H1 (cell line): ENCODE data around the gene GNG13. TPM values are rescaled to one million over a fixed set of nuclear protein-coding genes. Genes with fewer than 3 reads are reported as not detected.
"Not testable (repeated sequence)": the region's sequence is repeated elsewhere in the genome, so short reads cannot be mapped to it uniquely, and the experiment has no call there.

ENCODE experiments used
- CTCF ChIA-PET: fragments of 300-600 bp; sonication (Branson Sonifier 250); formaldehyde crosslinking; loops from one replicate; lab custom pipeline; 2021; ENCODE audit not compliant: partially characterized antibody; lab: Charles Lee
- POLR2A ChIA-PET: fragments of 300-600 bp; sonication (Branson Sonifier 250); formaldehyde crosslinking; loops from one replicate; lab custom pipeline; 2021; ENCODE audit warnings: inconsistent platforms; ENCODE audit not compliant: partially characterized antibody; lab: Charles Lee
- DNase-seq, 2 experiments: peaks; one replicate each; pipeline versions ENCODE4 v3.0.0 to v3.0.0-alpha.2; 2010 to 2022; ENCODE audit warnings: low spot score in 2 of 2, low read depth in 1 of 2, mixed read lengths in 1 of 2
- FAIRE-seq: peaks from 2 replicates; lab custom pipeline; 2011; peaks lifted over from hg19 to GRCh38; lab: Jason Lieb, UNC
- H2AFZ ChIP-seq: 2 replicates; pipeline ENCODE4 v1.8.1; 2012; ENCODE audit warnings: low read length, inconsistent platforms
- H2AK5ac ChIP-seq: 2 replicates; pipeline ENCODE4 v1.6.1; 2013; ENCODE audit warnings: low read depth, low read length
- H2BK120ac ChIP-seq: replicated peaks from 2 replicates; pipeline ENCODE3; 2013; ENCODE audit warnings: low read depth, low read length, inconsistent platforms
- H2BK12ac ChIP-seq: 2 replicates; pipeline ENCODE4 v1.6.1; 2013; ENCODE audit warnings: low read depth, low read length
- H2BK15ac ChIP-seq: 2 replicates; pipeline ENCODE4 v1.6.1; 2013; ENCODE audit warnings: low read length
- H2BK20ac ChIP-seq: 2 replicates; pipeline ENCODE4 v1.6.1; 2013; ENCODE audit warnings: low read length
- H2BK5ac ChIP-seq: 2 replicates; pipeline ENCODE4 v1.6.1; 2013; ENCODE audit warnings: low read depth, low read length
- H3K14ac ChIP-seq: 2 replicates; pipeline ENCODE4 v1.6.1; 2013; ENCODE audit warnings: inconsistent platforms; ENCODE audit not compliant: insufficient read length
- H3K18ac ChIP-seq: 2 replicates; pipeline ENCODE4 v1.6.1; 2013; ENCODE audit warnings: low read length; ENCODE audit errors: extremely low read depth
- H3K23ac ChIP-seq: 2 replicates; pipeline ENCODE4 v1.6.1; 2013; ENCODE audit warnings: inconsistent platforms; ENCODE audit not compliant: insufficient read length
- H3K23me2 ChIP-seq: 2 replicates; pipeline ENCODE4 v1.6.1; 2013; ENCODE audit warnings: low read depth, low read length
- H3K27ac ChIP-seq: 2 replicates; pipeline ENCODE4 v1.6.1; 2011; ENCODE audit warnings: low read depth, low read length, inconsistent platforms
- H3K27me3 ChIP-seq, 4 experiments: replicated peaks in 1 of 4; 1 replicate in 1 of 4; 2 replicates in 3 of 4; pipeline versions ENCODE4 v1.6.1 to v1.8.1; 2011 to 2013; ENCODE audit warnings: low read length in 3 of 4, mild to moderate bottlenecking in 3 of 4, inconsistent platforms in 2 of 4, mixed read lengths in 2 of 4, moderate library complexity in 1 of 4; ENCODE audit not compliant: control insufficient read depth in 3 of 4, insufficient read depth in 3 of 4; ENCODE audit errors: extremely low read depth in 1 of 4
- H3K36me3 ChIP-seq, 4 experiments: 2 replicates each; pipeline versions ENCODE4 v1.6.1 to v1.8.1; 2011 to 2013; ENCODE audit warnings: mild to moderate bottlenecking in 4 of 4, low read length in 3 of 4, moderate library complexity in 2 of 4, control low read depth in 1 of 4, inconsistent platforms in 1 of 4; ENCODE audit not compliant: insufficient read depth in 4 of 4, control insufficient read depth in 2 of 4
- H3K4ac ChIP-seq: replicated peaks from 2 replicates; pipeline ENCODE3; 2013; ENCODE audit warnings: low read length, low read depth, mixed read lengths, inconsistent platforms; ENCODE audit not compliant: insufficient read length
- H3K4me1 ChIP-seq, 4 experiments: replicated peaks in 1 of 4; 1 replicate in 1 of 4; 2 replicates in 3 of 4; pipeline versions ENCODE4 v1.6.1 to v1.8.1; 2011 to 2013; ENCODE audit warnings: low read length in 3 of 4, inconsistent platforms in 2 of 4, mixed read lengths in 1 of 4; ENCODE audit not compliant: insufficient read depth in 4 of 4, control insufficient read depth in 3 of 4
- H3K4me2 ChIP-seq, 2 experiments: 2 replicates each; pipeline versions ENCODE4 v1.6.1 to v1.8.1; 2011 to 2013; ENCODE audit warnings: low read depth in 2 of 2, low read length in 2 of 2, control low read depth in 1 of 2, inconsistent platforms in 1 of 2, mild to moderate bottlenecking in 1 of 2; ENCODE audit not compliant: insufficient read depth in 1 of 2
- H3K4me3 ChIP-seq, 4 experiments: fragments of 200-600, 300-600 bp in 1 of 4; sonication (generic), shearing (Covaris generic), sonication (Bioruptor Twin) in 1 of 4; 2 replicates each; pipeline versions ENCODE4 v1.5.1 to v1.8.1; 2011 to 2016; ENCODE audit warnings: low read length in 4 of 4, low read depth in 3 of 4, control low read depth in 2 of 4, inconsistent platforms in 2 of 4, mild to moderate bottlenecking in 2 of 4, mixed read lengths in 1 of 4, moderate library complexity in 1 of 4; ENCODE audit not compliant: insufficient read depth in 2 of 4; ENCODE audit errors: extremely low read depth in 1 of 4
- H3K56ac ChIP-seq: replicated peaks from 2 replicates; pipeline ENCODE3; 2013; ENCODE audit warnings: low read depth, mild to moderate bottlenecking, mixed read lengths, low read length, inconsistent platforms; ENCODE audit not compliant: insufficient read length
- H3K79me1 ChIP-seq: 2 replicates; pipeline ENCODE4 v1.6.1; 2013; ENCODE audit warnings: low read depth, low read length, control low read depth
- H3K79me2 ChIP-seq, 2 experiments: 2 replicates each; pipeline versions ENCODE4 v1.6.1 to v1.8.1; 2012 to 2013; ENCODE audit warnings: low read length in 2 of 2, mild to moderate bottlenecking in 2 of 2, inconsistent platforms in 1 of 2; ENCODE audit not compliant: insufficient read depth in 2 of 2, control insufficient read depth in 1 of 2
- H3K9ac ChIP-seq, 4 experiments: replicated peaks in 1 of 4; 1 replicate in 1 of 4; 2 replicates in 3 of 4; pipeline versions ENCODE4 v1.6.1 to v1.8.1; 2011 to 2013; ENCODE audit warnings: low read depth in 3 of 4, low read length in 3 of 4, control low read depth in 2 of 4, mild to moderate bottlenecking in 2 of 4, moderate library complexity in 2 of 4, inconsistent platforms in 1 of 4; ENCODE audit errors: extremely low read depth in 1 of 4
- H3K9me3 ChIP-seq, 2 experiments: 2 replicates each; pipeline versions ENCODE4 v1.6.1 to v1.8.1; 2012 to 2013; ENCODE audit warnings: mild to moderate bottlenecking in 2 of 2, moderate library complexity in 2 of 2, control low read depth in 1 of 2, inconsistent platforms in 1 of 2, low read depth in 1 of 2, low read length in 1 of 2, mixed read lengths in 1 of 2; ENCODE audit not compliant: insufficient read depth in 2 of 2
- H4K20me1 ChIP-seq, 2 experiments: replicated peaks in 1 of 2; 2 replicates each; pipeline versions ENCODE3 to v1.8.1; 2011 to 2013; ENCODE audit warnings: inconsistent platforms in 2 of 2, low read length in 2 of 2, mild to moderate bottlenecking in 1 of 2; ENCODE audit not compliant: insufficient read depth in 2 of 2, control insufficient read depth in 1 of 2
- H4K5ac ChIP-seq: 2 replicates; pipeline ENCODE4 v1.6.1; 2013; ENCODE audit warnings: low read length, low read depth, mixed read lengths, inconsistent platforms; ENCODE audit not compliant: insufficient read length
- H4K8ac ChIP-seq: 2 replicates; pipeline ENCODE4 v1.8.0; 2013; ENCODE audit warnings: mild to moderate bottlenecking, moderate library complexity, low read length, inconsistent platforms; ENCODE audit not compliant: insufficient read depth; ENCODE audit errors: extremely low read depth
- H4K91ac ChIP-seq: replicated peaks from 2 replicates; pipeline ENCODE3; 2013; ENCODE audit warnings: low read length, mixed read lengths, inconsistent platforms; ENCODE audit not compliant: insufficient read length
- WGBS, 2 experiments: shearing (Covaris generic) in 1 of 2; methylation state at CpG; one replicate each; pipeline versions ENCODE4 v1.1.6 to v1.1.7; 2013 to 2015; ENCODE audit warnings: low lambda C conversion rate in 2 of 2, mixed read lengths in 2 of 2, inconsistent platforms in 1 of 2, low coverage in 1 of 2, missing lambda C conversion rate in 1 of 2; ENCODE audit not compliant: insufficient replicate concordance in 2 of 2, insufficient coverage in 1 of 2, insufficient read length in 1 of 2; ENCODE audit errors: extremely low coverage in 1 of 2, missing lambda C conversion rate in 1 of 2; 5-methylcytosine and 5-hydroxymethylcytosine counted together
- polyA plus RNA-seq, 7 experiments: library from polyadenylated mRNA; depleted of rRNA in 3 of 7; stranded (reverse) in 5 of 7; unstranded in 2 of 7; fragments of >200 nt in 5 of 7; fragments of 200-250 nt in 2 of 7; gene quantifications; 1 replicate in 5 of 7; 2 replicates in 1 of 7; 4 replicates in 1 of 7; pipeline versions ENCODE4 v1.2.1 to v1.2.3, GENCODE V29; 2011 to 2013; ENCODE audit warnings: missing spikeins in 2 of 7, mixed read lengths in 2 of 7
- total RNA-seq: library from RNA; stranded (reverse); fragmentation: NEBNext Ultra II Directional; extraction: Animal tissue kit (Norgen Biotek cat#: 25700); gene quantifications from 2 replicates; pipeline ENCODE4 v1.2.1, GENCODE V29; 2021

Gene GNG13
- total and polyA plus RNA-seq, 2 of the 8 experiments (the other 6 are each of a cell fraction or from before 2014, with no cell fraction given), result not detected

- H4K91ac ChIP-seq, POLR2A ChIA-PET, H3K4me2 ChIP-seq, H3K14ac ChIP-seq, H4K8ac ChIP-seq, DNase-seq, H2AK5ac ChIP-seq, H3K79me2 ChIP-seq, H2BK15ac ChIP-seq, H2BK5ac ChIP-seq, H3K4ac ChIP-seq, CTCF ChIA-PET, H3K23me2 ChIP-seq, H4K5ac ChIP-seq, H3K18ac ChIP-seq, H3K27ac ChIP-seq, H2AFZ ChIP-seq, H2BK12ac ChIP-seq, H3K23ac ChIP-seq, H3K36me3 ChIP-seq, H2BK20ac ChIP-seq, H3K4me1 ChIP-seq, FAIRE-seq, H2BK120ac ChIP-seq, H3K4me3 ChIP-seq, H3K79me1 ChIP-seq, H3K9ac ChIP-seq, H4K20me1 ChIP-seq, H3K27me3 ChIP-seq, H3K56ac ChIP-seq: not testable (repeated sequence)
- 89% methylated on average over 3 of the region's 3 CpGs; no CpG with 5 or more reads in 1 of the 2 experiments for WGBS, 2 experiments
- H3K9me3 ChIP-seq, result peaks cover 15 to 54% of the 10 kb centered on the region in 2 experiments; a peak in 3 of 4 replicates
Observed at GRCh38 chr16:836822-837221, 36.3 kb upstream of the GNG13 start.
